ENCODE results near the gene ANKS3. TPM values are rescaled to one million over a fixed set of nuclear protein-coding genes. Genes with fewer than 3 reads are reported as not detected.

The ANKS3 gene
- total and polyA plus RNA-seq, 2 donors (not counting 1 experiment from before 2014, with no cell fraction given), result 26.5 to 31.9 TPM

DNA sequence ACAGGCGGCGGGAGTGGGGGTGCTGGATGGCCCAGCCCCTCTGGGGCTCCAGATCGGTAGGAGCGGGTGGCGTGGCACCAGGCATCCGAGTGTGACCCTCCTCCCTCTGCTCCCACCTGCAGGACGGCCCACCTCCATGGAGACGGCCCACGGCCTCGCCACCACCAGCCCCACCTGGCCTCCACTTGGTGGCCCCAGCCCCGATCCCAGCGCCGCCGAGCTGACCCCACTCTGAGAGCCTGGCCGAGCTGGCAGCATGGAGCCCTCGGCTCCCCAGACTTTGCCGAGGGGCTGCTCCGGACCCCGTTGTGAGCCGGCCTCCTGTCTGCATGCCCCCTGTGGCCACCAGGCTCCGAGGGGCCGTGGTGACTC is 45.4 kb downstream of the ANKS3 start:
- DNase-seq (no peak), ATAC-seq (ENCODE audit: low read depth) (no peak)
- H3K27ac ChIP-seq (ENCODE audit: low read length in 2 of 2), result no peak overlapping the region
- H4K20me1 ChIP-seq (ENCODE audit: control insufficient read depth, insufficient read depth, low read length, poor library complexity, severe bottlenecking), result no peaks in the 10 kb centered on the region
- ChIA-PET CTCF (no interaction called here), POLR2A (no interaction called here)
- peaks cover 10 to 13% of the 10 kb centered on the region in 2 donors for H3K4me1 ChIP-seq (ENCODE audit: control insufficient read depth in 2 of 2, insufficient read depth in 2 of 2, low read length in 2 of 2)
- intact Hi-C loops (cut with micrococcal nuclease), result no loop called here
- peaks cover 4% of the 10 kb centered on the region for H3K79me2 ChIP-seq (ENCODE audit: control insufficient read depth, insufficient read depth, low read length)
- no peaks in the 10 kb centered on the region for H3K9me3 ChIP-seq (ENCODE audit: control extremely low read depth in 1 of 3, control insufficient read depth in 2 of 3, insufficient read depth in 1 of 3, low read length in 2 of 3)
- H3K9ac ChIP-seq (ENCODE audit: low read length), result no peak overlapping the region
- 96% methylated on average over 22 of the region's 22 CpGs for WGBS (ENCODE audit: insufficient coverage)
- Mint-ChIP-seq H3K4me3 (no peak overlapping the region), H3K27ac (no peak overlapping the region), H3K9me3 (ENCODE audit: insufficient read depth) (no peaks in the 10 kb centered on the region), H3K4me1 (peaks cover 11% of the 10 kb centered on the region), H3K27me3 (no peaks in the 10 kb centered on the region)
- no peak overlapping the region for H2AFZ ChIP-seq (ENCODE audit: insufficient read depth, low read depth, low read length, poor library complexity, severe bottlenecking)
- TF ChIP-seq, protein P1, sequence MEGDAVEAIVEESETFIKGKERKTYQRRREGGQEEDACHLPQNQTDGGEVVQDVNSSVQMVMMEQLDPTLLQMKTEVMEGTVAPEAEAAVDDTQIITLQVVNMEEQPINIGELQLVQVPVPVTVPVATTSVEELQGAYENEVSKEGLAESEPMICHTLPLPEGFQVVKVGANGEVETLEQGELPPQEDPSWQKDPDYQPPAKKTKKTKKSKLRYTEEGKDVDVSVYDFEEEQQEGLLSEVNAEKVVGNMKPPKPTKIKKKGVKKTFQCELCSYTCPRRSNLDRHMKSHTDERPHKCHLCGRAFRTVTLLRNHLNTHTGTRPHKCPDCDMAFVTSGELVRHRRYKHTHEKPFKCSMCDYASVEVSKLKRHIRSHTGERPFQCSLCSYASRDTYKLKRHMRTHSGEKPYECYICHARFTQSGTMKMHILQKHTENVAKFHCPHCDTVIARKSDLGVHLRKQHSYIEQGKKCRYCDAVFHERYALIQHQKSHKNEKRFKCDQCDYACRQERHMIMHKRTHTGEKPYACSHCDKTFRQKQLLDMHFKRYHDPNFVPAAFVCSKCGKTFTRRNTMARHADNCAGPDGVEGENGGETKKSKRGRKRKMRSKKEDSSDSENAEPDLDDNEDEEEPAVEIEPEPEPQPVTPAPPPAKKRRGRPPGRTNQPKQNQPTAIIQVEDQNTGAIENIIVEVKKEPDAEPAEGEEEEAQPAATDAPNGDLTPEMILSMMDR (IDR thresholded peaks at IDR 0.05), result no peak
- no peak for TF ChIP-seq EZH2 (IDR thresholded peaks at IDR 0.05; ENCODE audit: borderline replicate concordance, insufficient read depth, low read depth, low read length, poor library complexity, severe bottlenecking)
- H3K4me2 ChIP-seq (replicated peaks; ENCODE audit: low read depth, low read length, poor library complexity, severe bottlenecking), result no peak overlapping the region
- no peaks in the 10 kb centered on the region for H3K27me3 ChIP-seq (replicated peaks in 1 of 4; ENCODE audit: control extremely low read depth in 1 of 4, control insufficient read depth in 3 of 4, insufficient read depth in 4 of 4, low read length in 3 of 4)
- peaks cover 0 to 22% of the 10 kb centered on the region in 2 experiments for H3K36me3 ChIP-seq (replicated peaks in 1 of 2; ENCODE audit: control extremely low read depth in 1 of 2, control insufficient read depth in 1 of 2, extremely low read depth in 1 of 2, insufficient read depth in 2 of 2, low read length in 1 of 2)
- no peak overlapping the region for H3K4me3 ChIP-seq (ENCODE audit: control extremely low read depth in 1 of 5, extremely low read depth in 1 of 5, insufficient read depth in 1 of 5, low read depth in 2 of 5, low read length in 4 of 5)

GRCh38 chr16:4687946-4688673 is 46.0 kb downstream of the ANKS3 start:
- Histone ChIP-seq H3K9ac (ENCODE audit: low read length) (no peak overlapping the region), H3K4me1 (ENCODE audit: control insufficient read depth in 2 of 2, insufficient read depth in 2 of 2, low read length in 2 of 2) (peaks cover 10 to 12% of the 10 kb centered on the region in 2 donors), H3K79me2 (ENCODE audit: control insufficient read depth, insufficient read depth, low read length) (peaks cover 4% of the 10 kb centered on the region), H3K4me2 (replicated peaks; ENCODE audit: low read depth, low read length, poor library complexity, severe bottlenecking) (no peak overlapping the region), H4K20me1 (ENCODE audit: control insufficient read depth, insufficient read depth, low read length, poor library complexity, severe bottlenecking) (no peaks in the 10 kb centered on the region), H3K4me3 (ENCODE audit: control extremely low read depth in 1 of 5, extremely low read depth in 1 of 5, insufficient read depth in 1 of 5, low read depth in 2 of 5, low read length in 4 of 5) (no peak overlapping the region), H2AFZ (ENCODE audit: insufficient read depth, low read depth, low read length, poor library complexity, severe bottlenecking) (no peak overlapping the region), H3K36me3 (replicated peaks in 1 of 2; ENCODE audit: control extremely low read depth in 1 of 2, control insufficient read depth in 1 of 2, extremely low read depth in 1 of 2, insufficient read depth in 2 of 2, low read length in 1 of 2) (peaks cover 0 to 27% of the 10 kb centered on the region in 2 experiments), H3K27ac (ENCODE audit: low read length in 2 of 2) (no peak overlapping the region), H3K27me3 (replicated peaks in 1 of 4; ENCODE audit: control extremely low read depth in 1 of 4, control insufficient read depth in 3 of 4, insufficient read depth in 4 of 4, low read length in 3 of 4) (no peaks in the 10 kb centered on the region), H3K9me3 (ENCODE audit: control extremely low read depth in 1 of 3, control insufficient read depth in 2 of 3, insufficient read depth in 1 of 3, low read length in 2 of 3) (no peaks in the 10 kb centered on the region)
- no peak for ATAC-seq (ENCODE audit: low read depth)
- H3K27ac Mint-ChIP-seq, result no peak overlapping the region
- no peaks in the 10 kb centered on the region for H3K9me3 Mint-ChIP-seq (ENCODE audit: insufficient read depth)
- intact Hi-C loops (cut with micrococcal nuclease), result no loop called here
- POLR2A ChIA-PET, result no interaction called here
- H3K4me3 Mint-ChIP-seq, result no peak overlapping the region
- DNase-seq, result no peak
- TF ChIP-seq, protein P1 (IDR thresholded peaks at IDR 0.05), result no peak
- no peak for TF ChIP-seq EZH2 (IDR thresholded peaks at IDR 0.05; ENCODE audit: borderline replicate concordance, insufficient read depth, low read depth, low read length, poor library complexity, severe bottlenecking)
- H3K4me1 Mint-ChIP-seq, result peaks cover 9% of the 10 kb centered on the region
- H3K27me3 Mint-ChIP-seq, result no peaks in the 10 kb centered on the region
- 95% methylated on average over 38 of the region's 39 CpGs for WGBS (ENCODE audit: insufficient coverage)
- CTCF ChIA-PET, result no interaction called here
